Measurements from ENCODE around the gene CCT6A. TPM values are rescaled to one million over a fixed set of nuclear protein-coding genes. Genes with fewer than 3 reads are reported as not detected.
A peak's percentile ranks its signal among the peaks of the same experiment; 100 is the strongest.

CCT6A gene
- total and polyA plus RNA-seq, 2 of the 4 experiments (the other 2 are of a cell fraction), result 135 to 265 TPM

DNA sequence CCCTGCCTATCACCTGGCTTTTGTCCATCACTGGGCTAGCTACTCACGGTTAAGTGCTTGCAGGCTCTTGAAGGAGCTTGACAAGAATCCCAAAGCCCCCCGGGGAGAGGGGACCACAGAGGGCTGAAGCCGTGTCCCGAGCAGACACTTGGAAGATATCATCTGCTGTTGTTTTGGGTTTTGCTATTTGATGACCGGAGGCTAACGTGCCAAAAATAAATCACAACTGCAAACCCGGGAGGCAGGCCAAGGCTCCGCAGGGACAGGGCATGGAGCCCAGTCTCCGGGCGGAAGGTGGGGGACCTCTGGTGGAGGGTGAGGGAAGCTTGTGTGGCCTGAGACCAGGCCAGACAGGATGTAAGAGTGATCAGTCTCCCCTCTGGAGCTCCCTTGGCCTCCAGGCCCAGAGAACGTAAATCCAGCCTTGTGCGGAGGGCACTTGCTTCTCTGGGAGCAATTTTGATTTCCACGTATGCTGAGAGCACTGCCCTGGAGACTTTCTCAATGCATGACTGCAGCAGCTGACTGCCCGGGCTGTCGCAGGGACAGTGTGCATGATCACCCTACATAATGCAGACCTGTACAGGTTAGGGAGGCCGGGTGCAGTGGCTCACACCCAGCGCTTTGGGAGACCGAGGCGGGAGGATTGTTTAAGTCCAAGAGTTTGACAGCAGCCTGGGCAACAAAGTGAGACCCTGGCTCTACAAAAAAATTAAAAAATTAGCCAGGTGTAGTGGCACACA is 41.4 kb downstream of the CCT6A start, which contains the start of gene PHKG1:
Gene PHKG1 (minus strand): TSS at position 164 of the 743 bp plus-strand sequence. CDS start 4,011 bp downstream, outside the sequence.
- H2BK120ac ChIP-seq (ENCODE audit: low read depth, low read length), result no peak within 1 kb of the TSS
- H2BK5ac ChIP-seq (ENCODE audit: low read depth, low read length, poor library complexity, severe bottlenecking), result no peak within 1 kb of the TSS
- H3K9ac ChIP-seq (ENCODE audit: low read depth, low read length), result peak within 1 kb of the TSS; percentile 27; the same call in 1 of the 2 replicates
- CTCF ChIA-PET, result interaction anchor here (1.0 to 2.1 kb wide), 3 partner anchors 9 to 14 kb away, joined by 3 to 6 read pairs (median 4); partner anchors contain the start of gene CHCHD2
- H2AK9ac ChIP-seq (replicated peaks; ENCODE audit: low read depth, low read length, poor library complexity), result peak within 1 kb of the TSS; percentile 33
- H4K20me1 ChIP-seq (ENCODE audit: insufficient read depth, low read length), result peaks cover 7% of the 10 kb centered on the region; the same call in 1 of the 2 replicates
- in situ Hi-C loops (cut with MboI; ENCODE audit: low sequenced_read_pairs) (loop anchor here (25.0 kb wide), 2 partner anchors 806 to 1331 kb away; partner anchors contain the start of gene SEC61G), dilution Hi-C loops (cut with HindIII; ENCODE audit: low sequenced_read_pairs, unreplicated experiment) (no loop called here), intact Hi-C loops (cut with micrococcal nuclease) (loop anchor here (1.0 kb wide), 2 partner anchors 88 to 452 kb away; no protein-coding TSS in a partner anchor)
- WGBS, 2 experiments (ENCODE audit: extremely low coverage in 2 of 2, insufficient read length in 1 of 2), result no CpG with 5 or more reads among the region's 19 CpGs
- peak within 1 kb of the TSS; percentile 15; the same call in 1 of the 2 replicates for H3K27ac ChIP-seq (ENCODE audit: insufficient read depth, low read length)
- H2AFZ ChIP-seq (replicated peaks; ENCODE audit: low read length, poor library complexity), result peak within 1 kb of the TSS; percentile 70
- ATAC-seq (ENCODE audit: low read depth) (peak; percentile 94), DNase-seq (peak; percentile 81)
- no peak within 1 kb of the TSS for H4K91ac ChIP-seq (ENCODE audit: insufficient read depth, low read depth, low read length)
- BruUV-seq (replicated peaks), result no TSS peak
- no peak within 1 kb of the TSS for H3K56ac ChIP-seq (ENCODE audit: extremely low read depth, insufficient read depth, low read length)
- H3K79me1 ChIP-seq (ENCODE audit: low read depth in 1 of 2, low read length in 2 of 2), result 0 out of 4 replicates have a peak, but pooled peaks cover 0 to 4% of the 10 kb centered on the region in 2 experiments
- no peak within 1 kb of the TSS for H3K4me3 ChIP-seq (ENCODE audit: insufficient read depth, low read depth, low read length)
- H3K9me3 ChIP-seq (ENCODE audit: control insufficient read depth, insufficient read depth, low read length), result no peaks in the 10 kb centered on the region
- H2BK15ac ChIP-seq (ENCODE audit: low read depth, low read length), result no peak within 1 kb of the TSS
- no peak within 1 kb of the TSS; the same call in 1 of the 2 replicates for H2AK5ac ChIP-seq (ENCODE audit: low read depth, low read length)
- no peak within 1 kb of the TSS for H3K18ac ChIP-seq (ENCODE audit: low read depth, low read length)
- peaks cover 3% of the 10 kb centered on the region for H3K36me3 ChIP-seq (ENCODE audit: control insufficient read depth, insufficient read depth, low read length)
- peaks cover 9% of the 10 kb centered on the region for H3K4me1 ChIP-seq (ENCODE audit: control insufficient read depth, insufficient read depth, low read length)
- POLR2A ChIA-PET (ENCODE audit: unreplicated experiment), result no interaction called here
- H3K23ac ChIP-seq (ENCODE audit: low read depth, low read length), result no peak within 1 kb of the TSS
- peak within 1 kb of the TSS; percentile 29 for H3K4me2 ChIP-seq (ENCODE audit: low read depth, low read length)
- H3K14ac ChIP-seq (replicated peaks; ENCODE audit: low read depth, low read length), result 0 out of 2 replicates have a peak within 1 kb of the TSS, but pooled peaks have one; percentile 29
- peak within 1 kb of the TSS in 1 of 2 experiments; percentile 36; a peak in 1 of 4 replicates for H4K8ac ChIP-seq (ENCODE audit: low read depth in 2 of 2, low read length in 2 of 2)
- no peak within 1 kb of the TSS for H3K4ac ChIP-seq (ENCODE audit: low read depth, low read length)
- no peaks in the 10 kb centered on the region for H3K27me3 ChIP-seq (ENCODE audit: control insufficient read depth, insufficient read depth, low read length)
- no peak within 1 kb of the TSS for H4K5ac ChIP-seq (ENCODE audit: low read depth, low read length)
- H2BK20ac ChIP-seq (ENCODE audit: low read depth, low read length), result no peak within 1 kb of the TSS
- no peaks in the 10 kb centered on the region; the same call in 1 of the 2 replicates for H3K9me1 ChIP-seq (ENCODE audit: insufficient read depth, low read length)
- no peak for TF ChIP-seq MAFK (IDR thresholded peaks at IDR 0.05; ENCODE audit: low read depth, low read length)
- TF ChIP-seq NFE2L2 (IDR thresholded peaks at IDR 0.05; ENCODE audit: low read depth, low read length), result no peak
- TF ChIP-seq BHLHE40 (IDR thresholded peaks at IDR 0.05; ENCODE audit: low read depth, low read length), result peak; percentile 66; the same call in 1 of the 2 replicates
- no peak for TF ChIP-seq RFX5 (IDR thresholded peaks at IDR 0.05; ENCODE audit: low read depth, low read length)
- peak; percentile 38 for TF ChIP-seq RAD21 (IDR thresholded peaks at IDR 0.05; ENCODE audit: low read length)
- no peak for TF ChIP-seq CHD1 (IDR thresholded peaks at IDR 0.05; ENCODE audit: low read depth, low read length)
- TF ChIP-seq, protein P1, sequence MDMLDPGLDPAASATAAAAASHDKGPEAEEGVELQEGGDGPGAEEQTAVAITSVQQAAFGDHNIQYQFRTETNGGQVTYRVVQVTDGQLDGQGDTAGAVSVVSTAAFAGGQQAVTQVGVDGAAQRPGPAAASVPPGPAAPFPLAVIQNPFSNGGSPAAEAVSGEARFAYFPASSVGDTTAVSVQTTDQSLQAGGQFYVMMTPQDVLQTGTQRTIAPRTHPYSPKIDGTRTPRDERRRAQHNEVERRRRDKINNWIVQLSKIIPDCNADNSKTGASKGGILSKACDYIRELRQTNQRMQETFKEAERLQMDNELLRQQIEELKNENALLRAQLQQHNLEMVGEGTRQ (IDR thresholded peaks at IDR 0.05; ENCODE audit: low read depth, low read length), result no peak
- TF ChIP-seq, protein P2, sequence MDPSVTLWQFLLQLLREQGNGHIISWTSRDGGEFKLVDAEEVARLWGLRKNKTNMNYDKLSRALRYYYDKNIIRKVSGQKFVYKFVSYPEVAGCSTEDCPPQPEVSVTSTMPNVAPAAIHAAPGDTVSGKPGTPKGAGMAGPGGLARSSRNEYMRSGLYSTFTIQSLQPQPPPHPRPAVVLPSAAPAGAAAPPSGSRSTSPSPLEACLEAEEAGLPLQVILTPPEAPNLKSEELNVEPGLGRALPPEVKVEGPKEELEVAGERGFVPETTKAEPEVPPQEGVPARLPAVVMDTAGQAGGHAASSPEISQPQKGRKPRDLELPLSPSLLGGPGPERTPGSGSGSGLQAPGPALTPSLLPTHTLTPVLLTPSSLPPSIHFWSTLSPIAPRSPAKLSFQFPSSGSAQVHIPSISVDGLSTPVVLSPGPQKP (IDR thresholded peaks at IDR 0.05; ENCODE audit: borderline replicate concordance, low read depth, low read length), result no peak
- no peak for TF ChIP-seq POLR2A (IDR thresholded peaks at IDR 0.05; ENCODE audit: low read depth, low read length)
- peak; percentile 27 for TF ChIP-seq CTCF (conservative IDR thresholded peaks at IDR 0.05; ENCODE audit: low read depth, low read length)
- no peak for TF ChIP-seq MAZ (IDR thresholded peaks at IDR 0.05; ENCODE audit: borderline replicate concordance, low read depth, low read length)
- TF ChIP-seq CEBPB (IDR thresholded peaks at IDR 0.05; ENCODE audit: low read depth, low read length), result no peak
- TF ChIP-seq FOS (IDR thresholded peaks at IDR 0.05; ENCODE audit: low read depth, low read length), result no peak
- no peak for TF ChIP-seq MXI1 (IDR thresholded peaks at IDR 0.05; ENCODE audit: borderline replicate concordance, low read depth, low read length)
